CD4-positive, alpha-beta T cell (primary cell): ENCODE data around the gene DHH. TPM values are rescaled to one million over a fixed set of nuclear protein-coding genes. Genes with fewer than 3 reads are reported as not detected.
A peak's percentile ranks its signal among the peaks of the same experiment; 100 is the strongest.

Source experiments
- ATAC-seq: fragments of 200-7000 bp; cut with Tn5 transposase; one replicate; pipeline ENCODE4 v1.10.0; 2022; ENCODE audit warnings: mild to moderate bottlenecking; ENCODE audit not compliant: poor library complexity
- CTCF ChIA-PET: fragments of 350-600 bp; sonication (Branson Sonifier 250); formaldehyde crosslinking; loops from one replicate; lab custom pipeline; 2021; ENCODE audit warnings: antibody characterized with exemption, inconsistent platforms; lab: Charles Lee
- POLR2A ChIA-PET: fragments of 350-600 bp; sonication (Branson Sonifier 250); formaldehyde crosslinking; loops from one replicate; lab custom pipeline; 2021; ENCODE audit warnings: antibody characterized with exemption, inconsistent platforms; lab: Charles Lee
- DNase-seq, 14 experiments: peaks; one replicate each; pipeline ENCODE4 v3.0.0-alpha.2; 2013 to 2020; ENCODE audit warnings: mixed read lengths in 2 of 14
- H3K27ac ChIP-seq, 2 donors: one replicate each; pipeline versions ENCODE4 v1.5.1 to v1.7.0; 2013; ENCODE audit warnings: low read length in 2 of 2, low read depth in 1 of 2, mild to moderate bottlenecking in 1 of 2
- H3K27me3 ChIP-seq, 2 experiments: 1 replicate in 1 of 2; 2 replicates in 1 of 2; pipeline versions ENCODE4 v1.6.1 to v1.7.0; 2013; ENCODE audit warnings: low read length in 2 of 2, control low read depth in 1 of 2, mild to moderate bottlenecking in 1 of 2, moderate library complexity in 1 of 2; ENCODE audit not compliant: insufficient read depth in 2 of 2, control insufficient read depth in 1 of 2
- H3K36me3 ChIP-seq: one replicate; pipeline ENCODE4 v1.6.1; 2013; ENCODE audit warnings: low read length, control low read depth; ENCODE audit not compliant: insufficient read depth
- H3K4me1 ChIP-seq: one replicate; pipeline ENCODE4 v1.6.1; 2013; ENCODE audit warnings: low read length, control low read depth; ENCODE audit not compliant: insufficient read depth
- H3K4me3 ChIP-seq: one replicate; pipeline ENCODE4 v1.5.1; 2013; ENCODE audit warnings: mild to moderate bottlenecking, low read length, moderate library complexity
- H3K9me3 ChIP-seq, 2 experiments: 1 replicate in 1 of 2; 2 replicates in 1 of 2; pipeline versions ENCODE4 v1.6.1 to v1.7.0; 2013; ENCODE audit warnings: low read length in 2 of 2, mild to moderate bottlenecking in 2 of 2, control low read depth in 1 of 2, moderate library complexity in 1 of 2; ENCODE audit not compliant: control insufficient read depth in 1 of 2, insufficient read depth in 1 of 2
- H3K27ac Mint-ChIP-seq: one replicate; pipeline ENCODE4 v1.8.0; 2020; ENCODE audit warnings: mixed read lengths
- H3K27me3 Mint-ChIP-seq: one replicate; pipeline ENCODE4 v1.8.0; 2021; ENCODE audit warnings: mixed read lengths
- H3K36me3 Mint-ChIP-seq: one replicate; pipeline ENCODE4 v1.8.0; 2021; ENCODE audit warnings: low read depth, mixed read lengths
- H3K4me1 Mint-ChIP-seq: one replicate; pipeline ENCODE4 v1.8.0; 2021; ENCODE audit warnings: low read depth, mixed read lengths
- H3K4me3 Mint-ChIP-seq: one replicate; pipeline ENCODE4 v1.8.0; 2020; ENCODE audit warnings: mild to moderate bottlenecking, mixed read lengths
- H3K9me3 Mint-ChIP-seq: one replicate; pipeline ENCODE4 v1.8.0; 2020; ENCODE audit warnings: mixed read lengths
- CTCF ChIP-seq: fragments of 200-600 bp; IDR thresholded peaks from one replicate; pipeline ENCODE4 v1.8.0; 2022; ENCODE audit warnings: antibody characterized with exemption, mild to moderate bottlenecking
- intact Hi-C, 2 experiments: fragments of 100-400 bp; cut with DNase I in 1 of 2; cut with micrococcal nuclease in 1 of 2; formaldehyde crosslinking; loops; one replicate each; pipeline versions ENCODE4 v1.15.1 to v1.9.0; 2023 to 2025; cut with DNase I, micrococcal nuclease
- total RNA-seq, 174 experiments: library from RNA in 2 of 174; stranded (reverse) in 2 of 174; gene quantifications; one replicate each; pipeline ENCODE4 v1.2.3 and lab custom pipeline; 2021 to 2026

DHH gene
- total RNA-seq, 2 experiments from 2014 or later: 0.71 to 1.1 TPM

- intact Hi-C loops: loop anchor here (2.0 kb wide), 2 partner anchors 37 to 39 kb away; partner anchors contain the start of gene PRKAG1 (in 1 of the 2)
- Histone ChIP-seq H3K4me1 (peaks cover 63% of the 10 kb centered on the region), H3K9me3 (no peaks in the 10 kb centered on the region), H3K27ac (peak overlapping the region; percentile 21 to 47), H3K27me3 (no peaks in the 10 kb centered on the region), H3K4me3 (peak overlapping the region; percentile 96), H3K36me3 (peaks cover 24% of the 10 kb centered on the region)
- no peaks in the 10 kb centered on the region for H3K27me3 Mint-ChIP-seq
- ATAC-seq: no peak
- no peak for TF ChIP-seq CTCF
- H3K4me1 Mint-ChIP-seq: peaks cover 65% of the 10 kb centered on the region
- DNase-seq: peak in 1 of 14 experiments; percentile 35
- ChIA-PET CTCF (interaction anchor here (0.8 to 2.0 kb wide), 4 partner anchors 12 to 80 kb away, joined by 3 to 7 read pairs (median 4); partner anchors contain the start of genes RHEBL1 and WNT1), POLR2A (interaction anchor here (1.1 to 3.4 kb wide), 3 partner anchors 12 to 130 kb away, joined by 3 to 28 read pairs (median 4); partner anchors contain the start of genes RHEBL1 and TUBA1B)
- peaks cover 56% of the 10 kb centered on the region for H3K36me3 Mint-ChIP-seq
- peak overlapping the region; percentile 92 for H3K4me3 Mint-ChIP-seq
- no peaks in the 10 kb centered on the region for H3K9me3 Mint-ChIP-seq
- H3K27ac Mint-ChIP-seq: peak overlapping the region; percentile 55
Observed at GRCh38 chr12:49057888-49058287, 36.7 kb downstream of the DHH start.

GRCh38 chr12:49055978-49056754 is 38.4 kb downstream of the DHH start:
- ChIA-PET CTCF (interaction anchor here (1.3 to 2.1 kb wide), 4 partner anchors 8 to 74 kb away, joined by 4 to 9 read pairs (median 6); no protein-coding TSS in a partner anchor), POLR2A (interaction anchor here (0.5 to 1.6 kb wide), 7 partner anchors 14 to 204 kb away, joined by 3 to 10 read pairs (median 4); partner anchors contain the start of genes ARF3, DDX23, RHEBL1 and TUBA1A)
- no peaks in the 10 kb centered on the region for H3K27me3 Mint-ChIP-seq
- H3K4me3 Mint-ChIP-seq: peak overlapping the region; percentile 92
- intact Hi-C loops: loop anchor here (2.0 kb wide), 2 partner anchors 35 to 37 kb away; partner anchors contain the start of gene PRKAG1 (in 1 of the 2)
- no peak for TF ChIP-seq CTCF
- H3K4me1 Mint-ChIP-seq: peaks cover 62% of the 10 kb centered on the region
- peaks cover 42% of the 10 kb centered on the region for H3K36me3 ChIP-seq
- H3K27ac ChIP-seq: peak overlapping the region; percentile 25 to 36
- no peaks in the 10 kb centered on the region for H3K9me3 ChIP-seq
- peak overlapping the region; percentile 55 for H3K27ac Mint-ChIP-seq
- H3K4me3 ChIP-seq: peak overlapping the region; percentile 2
- no peaks in the 10 kb centered on the region for H3K27me3 ChIP-seq
- no peaks in the 10 kb centered on the region for H3K9me3 Mint-ChIP-seq
- ATAC-seq (peak; percentile 72), DNase-seq (peak; percentile 11 to 85 (median 42))
- H3K4me1 ChIP-seq: peaks cover 60% of the 10 kb centered on the region
- H3K36me3 Mint-ChIP-seq: peaks cover 70% of the 10 kb centered on the region

- Histone ChIP-seq H3K4me3 (no peak overlapping the region), H3K36me3 (peaks cover 52% of the 10 kb centered on the region), H3K27ac (no peak overlapping the region), H3K9me3 (no peaks in the 10 kb centered on the region), H3K4me1 (peaks cover 58% of the 10 kb centered on the region), H3K27me3 (no peaks in the 10 kb centered on the region)
- ChIA-PET POLR2A (interaction anchor here (0.6 to 1.6 kb wide), 5 partner anchors 39 to 180 kb away, joined by 3 to 10 read pairs (median 6); partner anchors contain the start of genes ARF3 and TUBA1A), CTCF (interaction anchor here (0.6 to 2.1 kb wide), 5 partner anchors 9 to 141 kb away, joined by 4 to 9 read pairs (median 6); no protein-coding TSS in a partner anchor)
- Mint-ChIP-seq H3K27ac (peak overlapping the region; percentile 44), H3K27me3 (no peaks in the 10 kb centered on the region), H3K4me3 (no peak overlapping the region), H3K9me3 (no peaks in the 10 kb centered on the region), H3K4me1 (peaks cover 55% of the 10 kb centered on the region), H3K36me3 (peaks cover 74% of the 10 kb centered on the region)
- ATAC-seq (no peak), DNase-seq (no peak)
- intact Hi-C loops: no loop called here
- TF ChIP-seq CTCF: no peak
Observed at GRCh38 chr12:49055092-49055491, 39.5 kb downstream of the DHH start.
